HCT116 (cell line): ENCODE results near the gene FAM193B. TPM values are rescaled to one million over a fixed set of nuclear protein-coding genes. Genes with fewer than 3 reads are reported as not detected.

Source experiments
- ATAC-seq: fragments of 200-7000 bp; cut with Tn5 transposase; 2 replicates; pipeline ENCODE4 v1.9.1; 2020; ENCODE audit warnings: mild to moderate bottlenecking, moderate library complexity
- BruUV-seq: library from RNA; stranded (reverse); fragments of 400-500 nt; replicated peaks from 2 replicates; lab custom pipeline; 2021; lab: Mats Ljungman, UMichigan
- CTCF ChIA-PET: fragments of 300-600 bp; sonication (Branson Sonifier 250); formaldehyde crosslinking; loops from one replicate; lab custom pipeline; 2021; ENCODE audit warnings: antibody characterized with exemption; lab: Charles Lee
- POLR2A ChIA-PET: fragments of 300-600, 350-600 bp; sonication (Branson Sonifier 250); formaldehyde crosslinking; loops from one replicate; lab custom pipeline; 2021; ENCODE audit warnings: antibody characterized with exemption; lab: Charles Lee
- RAD21 ChIA-PET, 2 experiments: fragments of 300-600 bp; sonication (Branson Sonifier 250); formaldehyde crosslinking; loops; one replicate each; lab custom pipeline; 2023; ENCODE audit warnings: low total read pairs in 2 of 2; ENCODE audit not compliant: uncharacterized antibody in 2 of 2, unreplicated experiment in 2 of 2, low non-redundant PET in 1 of 2; lab: Charles Lee
- DNase-seq: peaks from one replicate; pipeline ENCODE4 v3.0.0-alpha.2; 2010; ENCODE audit warnings: low read depth, low spot score
- H2AFZ ChIP-seq: fragments of 200-600 bp; shearing (Covaris generic), sonication (generic); 2 replicates; pipeline ENCODE4 v1.6.1; 2017; ENCODE audit warnings: low read depth, mixed run types, mixed read lengths, antibody characterized with exemption, low read length; ENCODE audit not compliant: poor library complexity, severe bottlenecking
- H3K27ac ChIP-seq: 2 replicates; pipeline ENCODE4 v1.5.1; 2012; ENCODE audit warnings: low read depth, low read length
- H3K27me3 ChIP-seq: fragments of 200-600 bp; sonication (generic); 2 replicates; pipeline ENCODE4 v1.6.1; 2016; ENCODE audit warnings: mixed run types, low read length, mixed read lengths; ENCODE audit not compliant: insufficient read depth
- H3K36me3 ChIP-seq, 2 experiments: fragments of 200-500 bp in 1 of 2; fragments of 200-600 bp in 1 of 2; sonication (Bioruptor generic) in 1 of 2; sonication (generic) in 1 of 2; 2 replicates each; pipeline versions ENCODE4 v1.5.1 to v1.6.1; 2014 to 2016; ENCODE audit warnings: low read length in 2 of 2, inconsistent platforms in 1 of 2, mixed read lengths in 1 of 2, mixed run types in 1 of 2; ENCODE audit not compliant: insufficient read depth in 2 of 2, control insufficient read depth in 1 of 2
- H3K4me1 ChIP-seq, 2 experiments: fragments of 200-600 bp in 1 of 2; sonication (generic) in 1 of 2; 2 replicates each; pipeline versions ENCODE4 v1.5.1 to v1.6.1; 2012 to 2017; ENCODE audit warnings: low read length in 2 of 2, inconsistent platforms in 1 of 2, mild to moderate bottlenecking in 1 of 2, mixed read lengths in 1 of 2, mixed run types in 1 of 2, moderate library complexity in 1 of 2; ENCODE audit not compliant: insufficient read depth in 2 of 2, control insufficient read depth in 1 of 2
- H3K4me2 ChIP-seq: fragments of 200-600 bp; sonication (generic); 2 replicates; pipeline ENCODE4 v1.6.1; 2017; ENCODE audit warnings: mixed run types, low read length, mixed read lengths
- H3K4me3 ChIP-seq, 2 experiments: fragments of 200-600 bp in 1 of 2; sonication (generic) in 1 of 2; replicated peaks in 1 of 2; 2 replicates each; pipeline ENCODE4 v1.5.1; 2011 to 2016; ENCODE audit warnings: low read length in 2 of 2, control low read depth in 1 of 2, low read depth in 1 of 2, mild to moderate bottlenecking in 1 of 2, mixed read lengths in 1 of 2, mixed run types in 1 of 2
- H3K79me2 ChIP-seq: fragments of 200-600 bp; sonication (generic); 2 replicates; pipeline ENCODE4 v1.6.1; 2017; ENCODE audit warnings: mild to moderate bottlenecking, mixed run types, low read length, moderate library complexity, mixed read lengths; ENCODE audit not compliant: insufficient read depth
- H3K9ac ChIP-seq: fragments of 200-600 bp; sonication (generic); 2 replicates; pipeline ENCODE4 v1.6.1; 2016; ENCODE audit warnings: low read length, mixed read lengths
- H3K9me2 ChIP-seq: fragments of 200-600 bp; sonication (generic), shearing (Covaris generic); 2 replicates; pipeline ENCODE4 v1.6.1; 2017; ENCODE audit warnings: mixed run types, mild to moderate bottlenecking, moderate library complexity; ENCODE audit not compliant: insufficient read depth
- H3K9me3 ChIP-seq, 2 experiments: fragments of 200-500 bp in 1 of 2; fragments of 200-600 bp in 1 of 2; sonication (Bioruptor generic) in 1 of 2; sonication (generic) in 1 of 2; 2 replicates each; pipeline ENCODE4 v1.6.1; 2014 to 2017; ENCODE audit warnings: low read length in 2 of 2, mixed read lengths in 2 of 2, inconsistent platforms in 1 of 2, low read depth in 1 of 2, mild to moderate bottlenecking in 1 of 2, mixed run types in 1 of 2, moderate library complexity in 1 of 2; ENCODE audit not compliant: control insufficient read depth in 1 of 2, insufficient read depth in 1 of 2
- H4K20me1 ChIP-seq: fragments of 200-600 bp; sonication (generic), shearing (Covaris generic); 2 replicates; pipeline ENCODE4 v1.6.1; 2017; ENCODE audit warnings: mixed run types, mild to moderate bottlenecking, moderate library complexity; ENCODE audit not compliant: insufficient read depth
- ATF3 ChIP-seq: IDR thresholded peaks from 2 replicates; pipeline ENCODE4 v1.6.1; 2012
- CBX3 ChIP-seq: IDR thresholded peaks from 2 replicates; pipeline ENCODE4 v1.6.1; 2012; ENCODE audit warnings: low read depth
- CEBPB ChIP-seq: IDR thresholded peaks from 2 replicates; pipeline ENCODE4 v1.6.1; 2012; ENCODE audit warnings: low read depth
- CTCF ChIP-seq, 3 experiments: fragments of 200-600 bp in 1 of 3; sonication (generic) in 1 of 3; IDR thresholded peaks in 2 of 3; conservative IDR thresholded peaks in 1 of 3; 2 replicates each; pipeline ENCODE4 v1.5.1; 2012 to 2017; ENCODE audit warnings: low read depth in 2 of 3, low read length in 2 of 3, antibody characterized with exemption in 1 of 3, borderline replicate concordance in 1 of 3, control low read depth in 1 of 3, mild to moderate bottlenecking in 1 of 3, mixed read lengths in 1 of 3, mixed run types in 1 of 3, moderate library complexity in 1 of 3; ENCODE audit not compliant: insufficient read depth in 1 of 3
- EGR1 ChIP-seq: IDR thresholded peaks from 2 replicates; pipeline ENCODE4 v1.6.1; 2012; ENCODE audit warnings: low read depth
- EZH2 ChIP-seq: fragments of 200-600 bp; sonication (generic); IDR thresholded peaks from 2 replicates; pipeline ENCODE4 v1.6.1; 2017; ENCODE audit warnings: antibody characterized with exemption, mixed run types
- EZH2phosphoT487 ChIP-seq: fragments of 200-600 bp; IDR thresholded peaks from 2 replicates; pipeline ENCODE4 v1.6.1; 2018; ENCODE audit warnings: antibody characterized with exemption, borderline replicate concordance
- JUND ChIP-seq: IDR thresholded peaks from 2 replicates; pipeline ENCODE4 v1.6.1; 2012
- MAX ChIP-seq: IDR thresholded peaks from 2 replicates; pipeline ENCODE4 v1.6.1; 2012
- POLR2A ChIP-seq: IDR thresholded peaks from 2 replicates; pipeline ENCODE4 v1.7.0; 2011; ENCODE audit warnings: borderline replicate concordance; ENCODE audit not compliant: insufficient read depth, insufficient read length; ENCODE audit errors: extremely low read depth
- POLR2AphosphoS5 ChIP-seq: IDR thresholded peaks from 2 replicates; pipeline ENCODE4 v1.6.1; 2011; ENCODE audit warnings: mild to moderate bottlenecking, low read depth, low read length, moderate library complexity
- RAD21 ChIP-seq: IDR thresholded peaks from 2 replicates; pipeline ENCODE4 v1.6.1; 2012; ENCODE audit warnings: low read depth, mild to moderate bottlenecking
- REST ChIP-seq: IDR thresholded peaks from 2 replicates; pipeline ENCODE4 v1.6.1; 2012; ENCODE audit warnings: low read depth
- SIN3A ChIP-seq: IDR thresholded peaks from 2 replicates; pipeline ENCODE4 v1.6.1; 2012; ENCODE audit warnings: low read depth
- SP1 ChIP-seq: IDR thresholded peaks from 2 replicates; pipeline ENCODE4 v1.6.1; 2012; ENCODE audit warnings: low read depth
- SRF ChIP-seq: IDR thresholded peaks from 2 replicates; pipeline ENCODE4 v1.6.1; 2012; ENCODE audit warnings: low read depth
- TCF7L2 ChIP-seq: IDR thresholded peaks from 2 replicates; pipeline ENCODE4 v1.7.0; 2011; ENCODE audit warnings: borderline replicate concordance, inconsistent platforms; ENCODE audit not compliant: insufficient read depth, insufficient read length; ENCODE audit errors: extremely low read depth
- YY1 ChIP-seq: IDR thresholded peaks from 2 replicates; pipeline ENCODE4 v1.6.1; 2011; ENCODE audit warnings: low read length, low read depth, moderate library complexity, mild to moderate bottlenecking; ENCODE audit not compliant: insufficient replicate concordance; ENCODE audit errors: extremely low read depth
- ZNF274 ChIP-seq: fragments of 200-500 bp; sonication (Bioruptor generic); IDR thresholded peaks from 2 replicates; pipeline ENCODE4 v1.6.1; 2014; ENCODE audit warnings: mild to moderate bottlenecking, low read depth, low read length, inconsistent platforms
- intact Hi-C: fragments of 100-400 bp; cut with micrococcal nuclease; formaldehyde crosslinking; loops from 2 replicates; pipeline ENCODE4 v1.10.0; 2022
- total RNA-seq: library from RNA; stranded (reverse); gene quantifications from one replicate; pipeline ENCODE4 v1.2.1, GENCODE V29; 2021; ENCODE audit not compliant: unreplicated experiment

Gene FAM193B
- total RNA-seq, 1 experiment from 2014 or later = 54.0 TPM

- ChIA-PET POLR2A (interaction anchor here (0.6 kb wide), 1 partner anchor 14 kb away, joined by 3 read pairs; no protein-coding TSS in a partner anchor), RAD21 (no interaction called here), CTCF (no interaction called here)
- intact Hi-C loops = no loop called here
- peaks cover 0 to 18% of the 10 kb centered on the region in 2 experiments; a peak in 2 of 4 replicates for H3K4me1 ChIP-seq
- H4K20me1 ChIP-seq = no peaks in the 10 kb centered on the region
- H3K9ac ChIP-seq = no peak overlapping the region
- DNase-seq (no peak), ATAC-seq (no peak)
- H3K27ac ChIP-seq = no peak overlapping the region
- no peak overlapping the region for H3K4me3 ChIP-seq
- H3K4me2 ChIP-seq = no peak overlapping the region
- 0 out of 2 replicates have a peak, but pooled peaks cover 6% of the 10 kb centered on the region for H3K27me3 ChIP-seq
- H3K9me3 ChIP-seq = no peaks in the 10 kb centered on the region
- TF ChIP-seq RAD21 (no peak), ZNF274 (no peak), POLR2A (no peak), JUND (no peak), SP1 (no peak), YY1 (no peak), ATF3 (no peak), EGR1 (no peak), EZH2 (no peak), MAX (no peak), TCF7L2 (no peak), CEBPB (no peak), POLR2AphosphoS5 (no peak), EZH2phosphoT487 (no peak), REST (no peak), SRF (no peak), CTCF (IDR thresholded peaks at IDR 0.05 in 2 of 3, conservative IDR thresholded peaks at IDR 0.05 in 1 of 3; ENCODE audit: borderline replicate concordance in 1 of 3, insufficient read depth in 1 of 3, low read depth in 2 of 3, low read length in 2 of 3) (no peak), CBX3 (no peak), SIN3A (no peak)
- no TSS peak for BruUV-seq
- peaks cover 24% of the 10 kb centered on the region for H3K79me2 ChIP-seq
- no peaks in the 10 kb centered on the region for H3K9me2 ChIP-seq
- H2AFZ ChIP-seq = no peak overlapping the region
- peaks cover 25 to 26% of the 10 kb centered on the region in 2 experiments; a peak in 3 of 4 replicates for H3K36me3 ChIP-seq
Observed at GRCh38 chr5:177594071-177594470, 39.7 kb upstream of the FAM193B start.
